Stimulated activated CD8-positive, alpha-beta memory T cell treated with anti-CD3 and anti-CD28 coated beads, Interleukin-15, amount 100 ng/mL, for 1 hour (primary cell): ENCODE results near the gene HOXB1.

Experiments used
- DNase-seq: peaks from one replicate; pipeline ENCODE4 v3.0.0-alpha.2; 2020; ENCODE audit warnings: low read depth

The HOXB1 gene

GRCh38 chr17:48554412-48555257 is 23.8 kb upstream of the HOXB1 start:
- no peak for DNase-seq

GRCh38 chr17:48553826-48554225 is 23.0 kb upstream of the HOXB1 start:
- DNase-seq, result no peak

- DNase-seq, result no peak
Measured at GRCh38 chr17:48553190-48553547, 22.4 kb upstream of the HOXB1 start.

GRCh38 chr17:48552466-48553189 is 21.8 kb upstream of the HOXB1 start:
- no peak for DNase-seq

GRCh38 chr17:48551596-48552465 is 21.0 kb upstream of the HOXB1 start:
- no peak for DNase-seq

GRCh38 chr17:48551214-48551555 is 20.4 kb upstream of the HOXB1 start:
- DNase-seq, result no peak

GRCh38 chr17:48550502-48551213 is 19.8 kb upstream of the HOXB1 start:
- DNase-seq, result no peak

GRCh38 chr17:48549914-48550501 is 19.2 kb upstream of the HOXB1 start:
- no peak for DNase-seq

GRCh38 chr17:48549281-48549630 is 18.4 kb upstream of the HOXB1 start:
- DNase-seq, result no peak

- DNase-seq, result no peak
Measured at GRCh38 chr17:48548523-48549280, 17.9 kb upstream of the HOXB1 start.

GRCh38 chr17:48547808-48548522 is 17.2 kb upstream of the HOXB1 start:
- DNase-seq, result no peak

GRCh38 chr17:48546924-48547807 is 16.4 kb upstream of the HOXB1 start:
- DNase-seq, result no peak

GRCh38 chr17:48546137-48546923 is 15.5 kb upstream of the HOXB1 start:
- DNase-seq, result no peak

GRCh38 chr17:48545539-48545938 is 14.7 kb upstream of the HOXB1 start:
- no peak for DNase-seq

GRCh38 chr17:48545022-48545375 is 14.2 kb upstream of the HOXB1 start, which contains the start of gene HOXB2:
TSS of gene HOXB2 (minus strand) at chr17:48545109. CDS start at chr17:48544911, 198 bp downstream.
- DNase-seq, result no peak

- no peak for DNase-seq
Measured at GRCh38 chr17:48544349-48545021, 13.7 kb upstream of the HOXB1 start.

GRCh38 chr17:48543854-48544348 is 13.1 kb upstream of the HOXB1 start:
- DNase-seq, result no peak
